ENCODE results near the gene WDR35. TPM values are rescaled to one million over a fixed set of nuclear protein-coding genes. Genes with fewer than 3 reads are reported as not detected.
"Not testable (repeated sequence)": the region's sequence is repeated elsewhere in the genome, so short reads cannot be mapped to it uniquely, and the experiment has no call there.

Gene WDR35
- total RNA-seq, 3 donors from 2014 or later = 8.6 to 10.6 (median 9.0) TPM

DNA sequence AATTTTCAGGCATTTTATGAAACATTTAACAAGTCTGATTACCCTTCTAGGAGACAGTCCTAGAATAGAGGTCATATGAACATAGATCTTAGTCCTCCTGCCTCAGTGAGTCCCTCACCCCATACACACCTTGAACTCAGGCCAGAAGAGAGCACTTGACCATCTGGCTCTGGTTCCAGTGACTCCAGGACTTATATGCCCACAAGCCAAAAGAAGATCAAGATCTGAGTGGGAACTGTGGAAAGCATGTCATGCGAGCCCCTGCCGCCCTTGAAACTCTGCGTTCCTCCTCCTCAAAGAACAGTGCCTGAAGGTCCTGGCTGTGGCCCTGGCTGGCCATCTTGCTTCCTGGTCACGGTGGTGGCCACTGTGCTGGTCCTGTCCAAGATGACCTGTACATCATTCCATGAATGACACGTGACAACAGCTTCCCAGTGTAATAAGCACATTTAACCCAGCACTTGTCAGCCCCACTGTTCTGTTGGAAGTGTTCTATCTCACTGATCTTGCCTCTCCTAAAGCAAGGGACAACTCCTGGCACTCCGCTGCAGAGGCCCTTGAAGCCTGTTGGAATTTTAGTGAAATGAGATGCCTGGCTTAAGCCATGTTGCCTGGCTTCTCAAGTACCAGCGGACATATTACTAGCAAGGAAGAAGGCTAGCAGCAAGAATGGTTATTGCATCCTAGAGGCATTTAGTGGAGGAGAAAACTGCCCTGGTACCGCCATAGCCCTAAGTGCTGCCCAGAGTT is 105.8 kb downstream of the WDR35 start:
- ATAC-seq = no peak
- Mint-ChIP-seq H3K27me3 (ENCODE audit: low read depth) (no peaks in the 10 kb centered on the region), H3K4me1 (ENCODE audit: low read depth) (no peaks in the 10 kb centered on the region), H3K36me3 (ENCODE audit: insufficient read depth) (peaks cover 6% of the 10 kb centered on the region), H3K9me3 (no peaks in the 10 kb centered on the region), H3K4me3 (no peak overlapping the region)
- DNase-seq = no peak

GRCh38 chr2:19883486-19883885 is 106.4 kb downstream of the WDR35 start:
- no peaks in the 10 kb centered on the region for H3K9me3 Mint-ChIP-seq
- ATAC-seq (no peak), DNase-seq (no peak)
- no peak overlapping the region for H3K4me3 Mint-ChIP-seq
- H3K36me3 Mint-ChIP-seq (ENCODE audit: insufficient read depth) = peaks cover 7% of the 10 kb centered on the region
- H3K27me3 Mint-ChIP-seq (ENCODE audit: low read depth) = no peaks in the 10 kb centered on the region
- no peaks in the 10 kb centered on the region for H3K4me1 Mint-ChIP-seq (ENCODE audit: low read depth)

DNA sequence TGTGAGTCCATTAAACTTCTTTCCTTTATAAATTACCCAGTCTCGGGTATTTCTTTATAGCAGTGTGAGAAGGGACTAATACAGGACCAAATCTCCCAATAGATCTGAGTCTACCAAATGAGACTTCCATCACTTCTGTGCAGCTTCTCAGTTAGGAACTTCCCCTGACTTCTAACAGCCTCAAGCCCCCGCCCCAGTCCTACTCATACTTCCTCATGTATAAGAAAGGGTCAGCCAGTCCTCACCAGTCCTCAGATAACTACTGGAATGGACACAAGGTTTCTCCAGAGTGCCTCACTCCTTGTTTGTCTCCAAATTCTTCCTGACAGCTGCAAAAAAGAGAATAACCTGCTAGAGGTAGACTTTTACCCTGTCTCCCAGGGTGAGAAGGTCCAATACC is 107.6 kb downstream of the WDR35 start:
- Mint-ChIP-seq H3K27me3 (ENCODE audit: low read depth) (no peaks in the 10 kb centered on the region), H3K4me3 (no peak overlapping the region), H3K9me3 (no peaks in the 10 kb centered on the region), H3K4me1 (ENCODE audit: low read depth) (no peaks in the 10 kb centered on the region), H3K36me3 (ENCODE audit: insufficient read depth) (peaks cover 7% of the 10 kb centered on the region)
- ATAC-seq = no peak
- DNase-seq = no peak

DNA sequence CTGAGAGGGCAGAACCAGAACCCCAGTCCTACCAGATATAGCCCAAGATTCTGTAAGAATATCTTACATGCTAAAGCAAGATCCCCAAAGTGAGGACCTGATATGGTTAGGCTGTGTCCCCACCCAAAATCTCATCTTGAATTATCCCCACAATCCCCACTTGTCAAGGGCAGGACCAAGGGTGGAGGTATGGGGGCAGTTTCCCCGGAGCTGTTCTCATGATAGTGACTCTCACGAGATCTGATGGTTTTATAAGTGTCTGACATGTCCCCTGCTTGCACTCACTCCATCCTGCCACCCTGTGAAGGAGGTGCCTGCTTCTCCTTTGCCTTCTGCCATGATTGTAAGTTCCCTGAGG is 108.0 kb downstream of the WDR35 start:
- no peak overlapping the region for H3K4me3 Mint-ChIP-seq
- no peaks in the 10 kb centered on the region for H3K27me3 Mint-ChIP-seq (ENCODE audit: low read depth)
- no peaks in the 10 kb centered on the region for H3K4me1 Mint-ChIP-seq (ENCODE audit: low read depth)
- H3K36me3 Mint-ChIP-seq (ENCODE audit: insufficient read depth) = peaks cover 7% of the 10 kb centered on the region
- no peaks in the 10 kb centered on the region for H3K9me3 Mint-ChIP-seq
- no peak for ATAC-seq
- DNase-seq = no peak

GRCh38 chr2:19881221-19881907 is 108.5 kb downstream of the WDR35 start:
- Mint-ChIP-seq H3K4me3 (no peak overlapping the region), H3K4me1 (ENCODE audit: low read depth) (no peaks in the 10 kb centered on the region), H3K27me3 (ENCODE audit: low read depth) (no peaks in the 10 kb centered on the region), H3K9me3 (no peaks in the 10 kb centered on the region), H3K36me3 (ENCODE audit: insufficient read depth) (peaks cover 13% of the 10 kb centered on the region)
- no peak for DNase-seq
- ATAC-seq = no peak

GRCh38 chr2:19880191-19880590 is 109.7 kb downstream of the WDR35 start:
- not testable (repeated sequence) for ATAC-seq; H3K4me1 Mint-ChIP-seq (ENCODE audit: low read depth); H3K4me3 Mint-ChIP-seq; H3K9me3 Mint-ChIP-seq; H3K27me3 Mint-ChIP-seq (ENCODE audit: low read depth); DNase-seq
- peaks cover 13% of the 10 kb centered on the region for H3K36me3 Mint-ChIP-seq (ENCODE audit: insufficient read depth)

DNA sequence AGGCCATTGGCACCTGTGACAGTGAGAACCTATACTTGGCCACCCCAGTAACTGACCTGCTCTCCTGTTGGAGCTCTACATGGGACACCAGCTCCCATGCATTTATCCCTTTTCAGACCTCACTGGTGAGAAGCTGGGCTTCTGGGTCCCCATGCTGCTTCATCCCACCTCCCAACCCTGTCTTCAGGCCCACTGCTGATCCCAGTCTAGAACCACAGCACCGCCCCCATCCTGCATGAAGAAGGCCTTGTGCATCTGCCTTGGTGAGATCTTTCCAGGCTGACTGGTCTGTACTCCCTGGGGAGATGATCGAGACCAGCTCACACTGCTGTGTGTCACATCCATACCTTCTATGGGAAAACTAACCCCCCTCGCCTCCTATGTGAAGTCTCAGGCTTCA is 110.8 kb downstream of the WDR35 start:
- no peak overlapping the region for H3K4me3 Mint-ChIP-seq
- no peaks in the 10 kb centered on the region for H3K4me1 Mint-ChIP-seq (ENCODE audit: low read depth)
- no peak for ATAC-seq
- no peaks in the 10 kb centered on the region for H3K27me3 Mint-ChIP-seq (ENCODE audit: low read depth)
- H3K9me3 Mint-ChIP-seq = no peaks in the 10 kb centered on the region
- peaks cover 15% of the 10 kb centered on the region for H3K36me3 Mint-ChIP-seq (ENCODE audit: insufficient read depth)
- DNase-seq = no peak

- no peaks in the 10 kb centered on the region for H3K27me3 Mint-ChIP-seq (ENCODE audit: low read depth)
Measured at GRCh38 chr2:19878268-19879046, 111.4 kb downstream of the WDR35 start.

DNA sequence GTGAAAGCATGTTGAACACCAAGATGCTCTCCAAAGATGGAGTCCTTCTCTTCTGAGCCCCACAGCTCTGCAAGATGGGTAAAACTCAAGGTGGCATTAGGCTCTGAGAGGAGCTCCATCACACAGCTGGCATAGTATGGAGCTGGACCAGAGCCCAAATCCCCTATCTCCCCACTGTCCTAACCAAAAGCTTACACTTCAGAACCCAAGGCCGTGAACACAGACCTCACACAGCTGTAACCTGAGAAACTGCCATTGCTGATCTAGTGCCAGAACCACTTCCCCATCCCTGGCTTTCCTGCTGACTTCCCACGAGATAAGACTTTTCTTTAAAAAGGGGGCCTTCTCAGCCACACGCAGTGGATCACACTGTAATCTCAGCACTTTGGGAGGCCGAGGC is 113.2 kb downstream of the WDR35 start:
- H3K9me3 Mint-ChIP-seq = no peaks in the 10 kb centered on the region

More at GRCh38 chr2:19878268-19879046, 111.4 kb downstream of the WDR35 start:
- Mint-ChIP-seq H3K4me3 (no peak overlapping the region), H3K36me3 (ENCODE audit: insufficient read depth) (peaks cover 17% of the 10 kb centered on the region), H3K4me1 (ENCODE audit: low read depth) (no peaks in the 10 kb centered on the region), H3K9me3 (no peaks in the 10 kb centered on the region)
- ATAC-seq = no peak
- no peak for DNase-seq

DNA sequence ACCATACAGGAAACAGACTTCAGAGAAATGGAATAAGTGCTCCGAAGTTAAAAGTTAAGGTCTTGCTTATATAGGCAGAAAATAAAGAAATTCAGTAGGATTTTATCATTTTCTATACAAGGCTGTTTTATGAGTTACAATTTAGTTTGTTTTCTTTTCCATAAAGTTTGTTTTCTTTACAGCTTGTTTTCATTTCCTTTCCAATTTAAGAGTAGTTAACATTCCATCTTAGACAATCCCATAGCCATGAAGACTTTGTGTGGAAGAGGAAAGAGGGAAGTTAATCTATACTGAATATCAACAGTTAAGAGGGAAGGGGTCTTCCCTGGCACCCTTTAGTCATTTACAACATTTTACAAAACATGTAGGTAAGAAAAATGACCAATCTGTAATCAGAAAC is 114.6 kb downstream of the WDR35 start:
- no peaks in the 10 kb centered on the region for H3K9me3 Mint-ChIP-seq
- H3K27me3 Mint-ChIP-seq (ENCODE audit: low read depth) = no peaks in the 10 kb centered on the region
- H3K36me3 Mint-ChIP-seq (ENCODE audit: insufficient read depth) = peaks cover 18% of the 10 kb centered on the region
- peaks cover 5% of the 10 kb centered on the region for H3K4me1 Mint-ChIP-seq (ENCODE audit: low read depth)
- no peak for DNase-seq
- ATAC-seq = no peak
- no peak overlapping the region for H3K4me3 Mint-ChIP-seq

More for the DNA sequence above, 113.2 kb downstream of the WDR35 start:
- Mint-ChIP-seq H3K27me3 (ENCODE audit: low read depth) (no peaks in the 10 kb centered on the region), H3K4me1 (ENCODE audit: low read depth) (no peaks in the 10 kb centered on the region), H3K4me3 (no peak overlapping the region), H3K36me3 (ENCODE audit: insufficient read depth) (peaks cover 17% of the 10 kb centered on the region)
- ATAC-seq (no peak), DNase-seq (no peak)

GRCh38 chr2:19874726-19875125 is 115.2 kb downstream of the WDR35 start:
- no peaks in the 10 kb centered on the region for H3K27me3 Mint-ChIP-seq (ENCODE audit: low read depth)
- ATAC-seq (no peak), DNase-seq (no peak)
- H3K4me3 Mint-ChIP-seq = no peak overlapping the region
- H3K4me1 Mint-ChIP-seq (ENCODE audit: low read depth) = peaks cover 11% of the 10 kb centered on the region
- H3K36me3 Mint-ChIP-seq (ENCODE audit: insufficient read depth) = peaks cover 18% of the 10 kb centered on the region
- H3K9me3 Mint-ChIP-seq = no peaks in the 10 kb centered on the region

DNA sequence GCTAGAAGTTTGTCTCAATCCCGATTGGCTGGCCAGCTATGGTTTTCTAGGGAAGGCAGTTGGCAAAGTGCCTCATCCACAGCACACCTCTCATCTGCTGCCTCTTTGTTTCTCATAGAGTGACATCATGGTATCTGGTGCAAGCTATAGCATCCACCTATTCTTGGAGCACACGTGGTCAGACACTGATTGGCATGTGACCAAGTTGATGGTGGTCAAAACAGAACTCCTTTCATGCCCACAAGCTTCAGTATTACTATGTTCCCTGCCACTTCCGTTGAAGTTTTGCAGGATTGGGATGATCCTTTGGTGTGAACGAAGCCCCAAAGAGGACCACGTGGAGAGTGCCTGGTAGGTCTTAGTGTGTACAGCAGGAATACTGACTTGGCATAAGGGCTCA is 116.9 kb downstream of the WDR35 start:
- Mint-ChIP-seq H3K4me3 (no peak overlapping the region), H3K9me3 (no peaks in the 10 kb centered on the region), H3K27me3 (ENCODE audit: low read depth) (no peaks in the 10 kb centered on the region), H3K4me1 (ENCODE audit: low read depth) (peaks cover 25% of the 10 kb centered on the region), H3K36me3 (ENCODE audit: insufficient read depth) (peaks cover 13% of the 10 kb centered on the region)
- DNase-seq (no peak), ATAC-seq (no peak)

DNA sequence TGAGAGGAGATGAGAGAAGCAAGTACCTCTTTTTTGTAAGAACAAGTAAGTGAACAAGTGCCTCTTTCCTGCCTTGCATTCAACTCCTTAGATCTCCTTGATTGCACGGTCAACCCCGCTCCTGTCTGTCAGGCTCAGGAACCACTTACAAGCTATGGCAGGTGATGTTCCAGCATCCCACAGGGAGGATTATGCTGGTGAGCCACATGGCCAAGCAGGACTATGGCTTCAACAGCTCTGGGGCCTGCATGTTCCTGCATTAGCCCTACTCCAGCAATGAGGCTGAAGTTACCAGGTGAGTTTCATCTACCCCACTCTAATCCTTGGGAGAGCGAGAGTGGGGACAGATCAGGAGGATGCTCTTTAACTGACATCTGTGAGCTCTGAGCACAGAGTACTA is 117.6 kb downstream of the WDR35 start:
- H3K27me3 Mint-ChIP-seq (ENCODE audit: low read depth) = no peaks in the 10 kb centered on the region
- H3K9me3 Mint-ChIP-seq = no peaks in the 10 kb centered on the region
- H3K4me3 Mint-ChIP-seq = no peak overlapping the region
- H3K4me1 Mint-ChIP-seq (ENCODE audit: low read depth) = peaks cover 29% of the 10 kb centered on the region
- ATAC-seq (no peak), DNase-seq (no peak)
- peaks cover 13% of the 10 kb centered on the region for H3K36me3 Mint-ChIP-seq (ENCODE audit: insufficient read depth)

GRCh38 chr2:19871836-19872235 is 118.1 kb downstream of the WDR35 start:
- peaks cover 29% of the 10 kb centered on the region for H3K4me1 Mint-ChIP-seq (ENCODE audit: low read depth)
- no peaks in the 10 kb centered on the region for H3K9me3 Mint-ChIP-seq
- no peak overlapping the region for H3K4me3 Mint-ChIP-seq

More at GRCh38 chr2:19871836-19872235, 118.1 kb downstream of the WDR35 start:
- no peak for ATAC-seq
- peaks cover 12% of the 10 kb centered on the region for H3K36me3 Mint-ChIP-seq (ENCODE audit: insufficient read depth)
- DNase-seq = no peak
- no peaks in the 10 kb centered on the region for H3K27me3 Mint-ChIP-seq (ENCODE audit: low read depth)
